AG04450 (cell line): ENCODE data around the gene PET100. TPM values are rescaled to one million over a fixed set of nuclear protein-coding genes. Genes with fewer than 3 reads are reported as not detected.

Source experiments
- CTCF ChIA-PET: fragments of 300-600, 350-600 bp; formaldehyde crosslinking; extraction: SDS; loops from one replicate; lab custom pipeline; 2022; ENCODE audit warnings: antibody characterized with exemption, inconsistent platforms; lab: Charles Lee
- POLR2A ChIA-PET: fragments of 350-600 bp; formaldehyde crosslinking; extraction: SDS; loops from one replicate; lab custom pipeline; 2021; ENCODE audit warnings: antibody characterized with exemption, inconsistent platforms; lab: Yijun Ruan, JAX
- DNase-seq: peaks from one replicate; pipeline ENCODE4 v3.0.0-alpha.2; 2011; ENCODE audit warnings: low read depth, low spot score
- H3K27ac ChIP-seq: one replicate; pipeline ENCODE4 v1.5.1; 2012; ENCODE audit warnings: low read depth, low read length, control low read depth
- H3K27me3 ChIP-seq: one replicate; pipeline ENCODE4 v1.6.0; 2012; ENCODE audit warnings: low read length; ENCODE audit not compliant: control insufficient read depth, insufficient read depth
- H3K4me3 ChIP-seq: 2 replicates; pipeline ENCODE4 v1.5.1; 2011; ENCODE audit warnings: mild to moderate bottlenecking, low read depth, low read length, control low read depth
- H3K9me3 ChIP-seq: 2 replicates; pipeline ENCODE4 v1.5.1; 2012; ENCODE audit warnings: low read length; ENCODE audit not compliant: control insufficient read depth, insufficient read depth
- polyA plus RNA-seq: library from polyadenylated mRNA; depleted of rRNA; stranded (reverse); fragments of >200 nt; gene quantifications from 2 replicates; pipeline ENCODE4 v1.2.3, GENCODE V29; 2011
- TF ChIP-seq, protein P1 (sequence below): IDR thresholded peaks from 2 replicates; pipeline ENCODE4 v1.5.1; 2011; ENCODE audit warnings: low read depth, low read length, control low read depth, inconsistent platforms

PET100 gene
- polyA plus RNA-seq, 1 experiment = 46.7 TPM

DNA sequence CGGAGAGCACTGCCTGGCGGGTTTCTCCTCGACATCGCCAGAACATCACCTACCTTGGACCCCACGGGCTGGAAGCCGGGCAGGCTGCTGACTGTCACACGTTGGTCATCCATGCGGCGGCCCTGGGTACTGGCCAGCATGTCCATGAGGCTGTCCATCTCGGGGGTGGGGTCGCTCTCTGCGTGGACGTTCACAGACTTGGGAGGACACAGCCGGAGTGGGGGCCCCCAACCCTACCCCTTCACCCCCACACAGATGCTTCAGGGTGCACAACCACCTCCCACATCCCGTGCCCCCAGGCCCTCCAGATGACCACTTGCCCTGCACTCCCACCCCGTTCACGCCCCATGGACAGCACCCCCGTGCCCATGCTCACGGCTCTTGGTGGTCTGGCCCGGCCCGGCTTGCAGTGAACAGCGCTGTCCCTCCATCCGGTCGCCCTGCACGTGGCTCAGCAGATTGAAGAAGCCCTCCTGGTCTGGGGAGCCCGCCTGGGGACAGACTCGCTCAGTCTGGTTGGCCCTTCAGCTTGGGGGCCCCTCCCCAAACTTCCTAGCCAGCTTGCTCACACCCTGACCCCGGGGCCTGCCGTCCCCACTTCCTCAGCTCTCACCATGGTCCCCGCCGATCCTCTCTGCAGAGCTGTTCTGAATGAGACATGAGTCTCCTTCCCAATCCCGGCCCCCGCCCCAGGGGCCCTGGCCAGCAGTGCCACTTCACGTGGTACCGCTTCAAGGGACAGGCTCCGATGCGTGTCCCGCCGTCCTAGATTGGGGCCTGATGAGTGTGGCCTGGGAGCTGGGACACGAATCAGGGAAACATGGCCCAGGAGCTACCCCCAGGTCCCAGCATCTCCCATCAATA is 3.0 kb downstream of the PET100 start:
- CTCF ChIA-PET = interaction anchor here (0.5 kb wide), 1 partner anchor 17 kb away, joined by 3 read pairs; no protein-coding TSS in a partner anchor
- DNase-seq = no peak

DNA sequence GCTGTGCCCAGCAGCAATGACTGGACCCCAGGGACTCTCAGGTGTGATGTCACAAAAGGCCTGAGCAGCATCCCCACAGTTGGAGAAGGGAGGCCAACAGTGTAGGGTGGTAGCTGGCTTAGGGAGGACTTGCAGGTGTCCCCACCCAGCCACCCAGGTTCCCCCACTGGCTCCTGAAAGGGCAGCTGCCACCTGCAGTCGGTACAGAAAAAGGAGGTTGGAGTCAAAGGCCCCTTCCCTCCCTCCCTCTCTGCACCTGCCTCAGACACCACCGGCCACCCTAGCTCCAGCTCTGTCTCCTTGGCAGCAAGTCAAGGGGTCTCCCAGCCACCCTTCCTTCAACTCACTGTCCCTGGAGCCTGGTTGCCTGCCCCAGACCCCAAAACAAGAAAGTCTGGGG is 4.1 kb downstream of the PET100 start, which contains the start of gene PCP2:
TSS of gene PCP2 (minus strand) at position 22 of the 400 bp plus-strand sequence. CDS start 262 bp downstream, outside the sequence.
- Histone ChIP-seq H3K4me3 (no peak within 1 kb of the TSS), H3K9me3 (no peaks in the 10 kb centered on the region; the same call in 1 of the 2 replicates), H3K27me3 (peaks cover 6% of the 10 kb centered on the region), H3K27ac (no peak within 1 kb of the TSS)
- no peak for DNase-seq
- POLR2A ChIA-PET = interaction anchor here (0.7 kb wide), 1 partner anchor 10 kb away, joined by 3 read pairs; no protein-coding TSS in a partner anchor
- CTCF ChIA-PET = interaction anchor here (0.5 kb wide), 1 partner anchor 277 kb away, joined by 4 read pairs; no protein-coding TSS in a partner anchor
- TF ChIP-seq, protein P1, sequence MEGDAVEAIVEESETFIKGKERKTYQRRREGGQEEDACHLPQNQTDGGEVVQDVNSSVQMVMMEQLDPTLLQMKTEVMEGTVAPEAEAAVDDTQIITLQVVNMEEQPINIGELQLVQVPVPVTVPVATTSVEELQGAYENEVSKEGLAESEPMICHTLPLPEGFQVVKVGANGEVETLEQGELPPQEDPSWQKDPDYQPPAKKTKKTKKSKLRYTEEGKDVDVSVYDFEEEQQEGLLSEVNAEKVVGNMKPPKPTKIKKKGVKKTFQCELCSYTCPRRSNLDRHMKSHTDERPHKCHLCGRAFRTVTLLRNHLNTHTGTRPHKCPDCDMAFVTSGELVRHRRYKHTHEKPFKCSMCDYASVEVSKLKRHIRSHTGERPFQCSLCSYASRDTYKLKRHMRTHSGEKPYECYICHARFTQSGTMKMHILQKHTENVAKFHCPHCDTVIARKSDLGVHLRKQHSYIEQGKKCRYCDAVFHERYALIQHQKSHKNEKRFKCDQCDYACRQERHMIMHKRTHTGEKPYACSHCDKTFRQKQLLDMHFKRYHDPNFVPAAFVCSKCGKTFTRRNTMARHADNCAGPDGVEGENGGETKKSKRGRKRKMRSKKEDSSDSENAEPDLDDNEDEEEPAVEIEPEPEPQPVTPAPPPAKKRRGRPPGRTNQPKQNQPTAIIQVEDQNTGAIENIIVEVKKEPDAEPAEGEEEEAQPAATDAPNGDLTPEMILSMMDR = no peak

More for the DNA sequence above, 3.0 kb downstream of the PET100 start:
- TF ChIP-seq, protein P1 = no peak
- Histone ChIP-seq H3K4me3 (no peak overlapping the region), H3K9me3 (no peaks in the 10 kb centered on the region; the same call in 1 of the 2 replicates), H3K27ac (no peak overlapping the region), H3K27me3 (peaks cover 4% of the 10 kb centered on the region)
- POLR2A ChIA-PET = no interaction called here

DNA sequence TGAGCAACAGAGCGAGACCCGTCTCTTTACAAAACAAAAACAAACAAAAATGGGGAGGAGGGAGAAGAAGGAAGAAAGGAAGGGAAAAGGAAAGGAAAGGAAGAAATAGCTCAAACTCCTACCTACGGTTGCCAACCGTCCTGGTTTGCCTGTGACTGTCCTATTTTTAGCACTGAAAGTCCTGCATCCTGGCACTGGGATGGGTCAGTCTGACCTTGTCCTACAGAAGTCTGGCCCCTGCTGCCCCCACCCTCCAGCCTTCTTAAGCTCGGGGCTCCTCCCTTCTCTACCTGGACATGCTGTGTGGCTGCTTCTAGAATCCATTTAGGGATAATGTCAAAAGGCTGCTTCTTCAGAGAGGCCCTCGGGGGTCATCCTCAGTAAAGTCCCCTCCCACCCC is 6.1 kb downstream of the PET100 start:
- no peak overlapping the region for H3K4me3 ChIP-seq
- H3K27ac ChIP-seq = no peak overlapping the region
- DNase-seq = no peak
- POLR2A ChIA-PET = no interaction called here
- H3K9me3 ChIP-seq = peaks cover 3% of the 10 kb centered on the region; the same call in 1 of the 2 replicates
- peaks cover 6% of the 10 kb centered on the region for H3K27me3 ChIP-seq
- TF ChIP-seq, protein P1 = no peak
- CTCF ChIA-PET = interaction anchor here (0.7 kb wide), 1 partner anchor 22 kb away, joined by 3 read pairs; no protein-coding TSS in a partner anchor

DNA sequence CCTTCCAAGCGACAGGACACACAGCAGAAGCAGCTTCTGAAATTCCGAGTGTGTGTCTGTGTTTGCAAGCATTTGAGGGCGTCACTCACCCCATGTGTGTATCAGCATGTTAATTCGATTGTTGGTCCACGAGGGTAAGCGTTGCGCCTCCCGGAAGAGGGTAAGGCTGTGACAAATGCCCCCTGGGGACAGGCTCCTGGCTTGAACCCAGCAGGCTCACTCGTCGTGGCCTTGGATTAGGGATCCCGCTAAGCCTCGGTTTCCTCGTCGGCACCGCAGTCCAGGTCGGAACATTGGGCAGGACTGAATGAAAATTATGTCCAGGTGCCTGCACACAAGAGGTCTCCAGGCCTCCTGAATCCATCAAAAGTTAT is 6.7 kb downstream of the PET100 start:
- H3K27ac ChIP-seq = no peak overlapping the region

More for the DNA sequence above, 6.7 kb downstream of the PET100 start:
- no peak overlapping the region for H3K4me3 ChIP-seq
- peaks cover 6% of the 10 kb centered on the region; the same call in 1 of the 2 replicates for H3K9me3 ChIP-seq
- H3K27me3 ChIP-seq = peaks cover 6% of the 10 kb centered on the region
- TF ChIP-seq, protein P1 = no peak
- POLR2A ChIA-PET = no interaction called here
- no peak for DNase-seq
- CTCF ChIA-PET = no interaction called here
